Measurements from ENCODE around the gene SLC6A8.

The SLC6A8 gene

DNA sequence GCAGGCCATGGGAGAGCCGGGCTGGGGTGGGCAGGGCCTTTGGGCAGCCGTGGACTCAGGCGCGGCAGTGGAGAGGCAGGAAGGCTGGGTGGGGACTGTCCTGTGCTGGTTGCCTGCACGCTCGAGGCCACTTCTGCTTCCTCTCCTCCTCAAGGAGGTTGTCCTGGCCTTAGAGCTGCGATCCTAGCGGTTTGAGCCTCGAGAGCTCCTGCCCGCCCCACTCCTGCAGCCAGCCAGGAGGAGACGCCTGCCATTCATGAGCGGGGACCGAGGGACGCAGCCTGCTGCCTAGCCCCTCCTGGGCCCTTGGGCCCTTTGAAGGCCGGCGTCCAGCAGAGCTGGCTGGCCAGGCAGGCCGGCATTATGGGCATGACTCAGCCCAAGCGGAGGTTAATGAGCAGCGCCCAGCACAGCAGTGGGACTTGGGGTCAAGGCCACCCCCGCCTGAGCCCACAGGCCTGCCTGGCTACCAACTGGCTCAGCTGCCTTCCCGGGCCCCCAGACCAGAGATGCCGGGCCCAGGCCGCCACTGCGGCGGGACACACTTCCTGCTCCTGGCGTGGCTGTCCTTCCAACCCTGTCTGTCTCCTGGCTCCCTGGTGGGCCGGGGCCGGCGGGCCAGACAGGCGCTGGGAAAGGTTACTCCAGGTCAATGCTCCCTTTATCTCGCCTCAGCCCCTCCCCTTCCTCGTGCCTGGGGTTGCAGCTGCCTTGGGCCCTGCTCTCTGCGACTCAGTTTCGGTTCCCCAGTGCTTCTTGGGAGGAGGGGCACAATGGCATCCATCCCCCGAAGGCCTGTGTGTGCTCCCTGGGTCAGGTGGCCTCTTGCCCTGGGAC lies 38.8 kb downstream of the SLC6A8 start:
- no peak overlapping the region for H2BK12ac ChIP-seq (ENCODE audit: low read length)
- no peak overlapping the region for H2AFZ ChIP-seq (ENCODE audit: low read length)
- no peak overlapping the region for H4K91ac ChIP-seq (ENCODE audit: low read depth, low read length, poor library complexity)
- peak overlapping the region; percentile 33 for H3K4me2 ChIP-seq (ENCODE audit: insufficient read depth, low read length, poor library complexity, severe bottlenecking)
- H4K8ac ChIP-seq (ENCODE audit: low read depth, low read length), result no peak overlapping the region
- H3K27ac ChIP-seq (replicated peaks; ENCODE audit: low read length), result no peak overlapping the region
- H3K9me3 ChIP-seq (replicated peaks in 1 of 2; ENCODE audit: control insufficient read depth in 2 of 2, insufficient read depth in 1 of 2, low read depth in 1 of 2, low read length in 2 of 2), result peaks cover 0 to 2% of the 10 kb centered on the region in 2 donors
- peaks cover 5% of the 10 kb centered on the region for H3K79me1 ChIP-seq (ENCODE audit: low read depth, low read length)
- no peak overlapping the region for H3K14ac ChIP-seq (ENCODE audit: low read length)
- peaks cover 0 to 13% of the 10 kb centered on the region in 2 donors for H3K36me3 ChIP-seq (replicated peaks in 1 of 2; ENCODE audit: control insufficient read depth in 2 of 2, insufficient read depth in 2 of 2, low read length in 2 of 2)
- no peak overlapping the region for H2BK120ac ChIP-seq (ENCODE audit: low read depth, low read length)
- H3K4me3 ChIP-seq (ENCODE audit: low read length in 2 of 2), result peak overlapping the region in 1 of 2 donors; percentile 11
- peaks cover 19 to 21% of the 10 kb centered on the region in 2 donors for H3K4me1 ChIP-seq (ENCODE audit: control insufficient read depth in 2 of 2, insufficient read depth in 1 of 2, low read depth in 1 of 2, low read length in 2 of 2)
- no peak overlapping the region for H2BK5ac ChIP-seq (ENCODE audit: low read length)
- H2AK5ac ChIP-seq (ENCODE audit: low read depth, low read length), result no peak overlapping the region
- no peak overlapping the region for H3K23ac ChIP-seq (ENCODE audit: low read depth, low read length, poor library complexity)
- no peaks in the 10 kb centered on the region for H3K27me3 ChIP-seq (ENCODE audit: control insufficient read depth in 3 of 3, insufficient read depth in 3 of 3, low read depth in 1 of 3, low read length in 3 of 3)
- H3K4ac ChIP-seq (ENCODE audit: low read length), result no peak overlapping the region
- no peak overlapping the region for H2BK15ac ChIP-seq (ENCODE audit: low read length)
- H3K9ac ChIP-seq (ENCODE audit: low read depth, low read length, poor library complexity), result no peak overlapping the region
- H3K18ac ChIP-seq (ENCODE audit: low read length), result peak overlapping the region; percentile 28
- DNase-seq (ENCODE audit: low spot score), result peak; percentile 68
- WGBS, 2 donors (ENCODE audit: extremely low coverage in 2 of 2, insufficient read length in 2 of 2, insufficient replicate concordance in 1 of 2), result no CpG with 5 or more reads among the region's 35 CpGs

DNA sequence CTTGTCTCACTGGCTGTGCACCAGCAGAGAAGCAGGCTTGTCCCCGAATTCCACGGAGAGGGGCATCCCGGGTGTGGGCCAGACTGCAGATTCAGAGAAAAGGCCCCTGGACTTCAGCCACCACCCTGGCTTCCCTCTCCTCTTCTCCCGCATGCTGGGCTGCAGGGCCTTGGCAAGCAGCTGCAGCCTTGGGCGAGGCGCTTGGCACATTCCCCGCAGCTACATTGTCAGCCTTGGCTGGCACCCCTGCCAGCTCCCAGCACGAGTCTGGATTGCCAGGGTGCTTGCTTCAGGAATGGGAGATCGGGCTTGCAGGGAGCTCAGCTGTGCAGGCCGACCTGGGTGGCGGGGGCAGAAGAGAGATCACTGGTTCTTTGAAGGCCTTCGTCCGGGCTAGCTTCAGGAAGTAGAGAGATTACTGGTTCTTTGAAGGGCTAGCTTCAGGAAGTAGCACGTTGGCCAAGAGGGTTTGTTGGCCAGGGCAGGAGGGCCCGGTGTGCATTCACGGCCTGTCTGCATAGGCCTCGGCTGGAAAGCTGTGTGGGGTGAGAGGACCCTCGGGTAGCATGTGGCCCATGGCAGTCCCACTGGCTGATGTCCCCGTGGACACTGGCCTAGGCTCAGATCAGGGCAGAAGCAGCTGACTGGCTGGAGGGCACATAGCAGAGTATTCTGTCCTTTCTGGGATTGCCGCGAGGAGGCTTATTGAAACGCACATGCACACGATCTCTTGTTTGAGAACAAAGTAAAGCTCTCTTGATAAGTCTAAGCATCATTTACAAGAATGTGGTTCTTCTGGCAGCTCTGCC lies 39.6 kb downstream of the SLC6A8 start:
- H3K9ac ChIP-seq (ENCODE audit: low read depth, low read length, poor library complexity), result no peak overlapping the region
- no peak for DNase-seq (ENCODE audit: low spot score)

DNA sequence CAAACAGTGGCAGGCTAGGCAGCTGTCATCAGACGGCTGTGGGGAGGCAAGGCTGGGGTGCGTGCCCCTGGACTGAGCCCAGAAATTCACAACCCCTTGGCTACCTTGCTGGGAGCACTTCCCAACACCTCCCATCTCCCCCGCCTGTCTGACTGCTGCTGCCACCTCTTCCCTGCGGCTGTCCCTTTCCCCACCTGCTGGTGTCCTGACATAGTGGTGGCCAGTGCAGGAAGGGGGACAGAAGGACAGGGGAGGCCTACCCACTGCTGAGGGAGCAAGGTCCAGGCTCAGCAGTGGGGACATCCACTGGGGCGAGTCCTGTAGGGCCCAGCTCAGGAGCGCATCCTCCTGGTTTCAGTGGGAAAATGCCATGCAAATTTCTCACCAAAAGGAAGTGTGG lies 40.4 kb downstream of the SLC6A8 start:
- DNase-seq (ENCODE audit: low spot score), result no peak
- Histone ChIP-seq H2AFZ (ENCODE audit: low read length) (no peak overlapping the region), H3K4me2 (ENCODE audit: insufficient read depth, low read length, poor library complexity, severe bottlenecking) (no peak overlapping the region), H3K36me3 (replicated peaks in 1 of 2; ENCODE audit: control insufficient read depth in 2 of 2, insufficient read depth in 2 of 2, low read length in 2 of 2) (no peaks in the 10 kb centered on the region), H2BK15ac (ENCODE audit: low read length) (no peak overlapping the region), H3K27ac (replicated peaks; ENCODE audit: low read length) (no peak overlapping the region), H3K27me3 (ENCODE audit: control insufficient read depth in 3 of 3, insufficient read depth in 3 of 3, low read depth in 1 of 3, low read length in 3 of 3) (no peaks in the 10 kb centered on the region), H3K4ac (ENCODE audit: low read length) (no peak overlapping the region), H3K4me3 (ENCODE audit: low read length in 2 of 2) (no peak overlapping the region), H3K9me3 (replicated peaks in 1 of 2; ENCODE audit: control insufficient read depth in 2 of 2, insufficient read depth in 1 of 2, low read depth in 1 of 2, low read length in 2 of 2) (peaks cover 0 to 7% of the 10 kb centered on the region in 2 donors), H2BK12ac (ENCODE audit: low read length) (no peak overlapping the region), H2BK120ac (ENCODE audit: low read depth, low read length) (no peak overlapping the region), H3K23ac (ENCODE audit: low read depth, low read length, poor library complexity) (no peak overlapping the region), H3K18ac (ENCODE audit: low read length) (no peak overlapping the region), H3K4me1 (ENCODE audit: control insufficient read depth in 2 of 2, insufficient read depth in 1 of 2, low read depth in 1 of 2, low read length in 2 of 2) (peaks cover 14 to 17% of the 10 kb centered on the region in 2 donors), H4K91ac (ENCODE audit: low read depth, low read length, poor library complexity) (no peak overlapping the region), H4K8ac (ENCODE audit: low read depth, low read length) (no peak overlapping the region), H2AK5ac (ENCODE audit: low read depth, low read length) (no peak overlapping the region), H3K14ac (ENCODE audit: low read length) (no peak overlapping the region), H3K9ac (ENCODE audit: low read depth, low read length, poor library complexity) (no peak overlapping the region), H2BK5ac (ENCODE audit: low read length) (no peak overlapping the region), H3K79me1 (ENCODE audit: low read depth, low read length) (peaks cover under 1% of the 10 kb centered on the region)
- WGBS, 2 donors (ENCODE audit: extremely low coverage in 2 of 2, insufficient read length in 2 of 2, insufficient replicate concordance in 1 of 2), result no CpG with 5 or more reads among the region's 6 CpGs

More for the DNA sequence above, 39.6 kb downstream of the SLC6A8 start:
- Histone ChIP-seq H3K27ac (replicated peaks; ENCODE audit: low read length) (no peak overlapping the region), H3K4ac (ENCODE audit: low read length) (no peak overlapping the region), H3K79me1 (ENCODE audit: low read depth, low read length) (peaks cover 5% of the 10 kb centered on the region), H3K18ac (ENCODE audit: low read length) (peak overlapping the region; percentile 48), H3K4me2 (ENCODE audit: insufficient read depth, low read length, poor library complexity, severe bottlenecking) (no peak overlapping the region), H3K23ac (ENCODE audit: low read depth, low read length, poor library complexity) (peak overlapping the region; percentile 17), H2AK5ac (ENCODE audit: low read depth, low read length) (no peak overlapping the region), H4K91ac (ENCODE audit: low read depth, low read length, poor library complexity) (no peak overlapping the region), H2BK120ac (ENCODE audit: low read depth, low read length) (no peak overlapping the region), H2BK5ac (ENCODE audit: low read length) (no peak overlapping the region), H3K9me3 (replicated peaks in 1 of 2; ENCODE audit: control insufficient read depth in 2 of 2, insufficient read depth in 1 of 2, low read depth in 1 of 2, low read length in 2 of 2) (peaks cover 0 to 7% of the 10 kb centered on the region in 2 donors), H3K36me3 (replicated peaks in 1 of 2; ENCODE audit: control insufficient read depth in 2 of 2, insufficient read depth in 2 of 2, low read length in 2 of 2) (peaks cover 0 to 6% of the 10 kb centered on the region in 2 donors), H2BK15ac (ENCODE audit: low read length) (no peak overlapping the region), H3K4me3 (ENCODE audit: low read length in 2 of 2) (no peak overlapping the region), H3K14ac (ENCODE audit: low read length) (no peak overlapping the region), H3K27me3 (ENCODE audit: control insufficient read depth in 3 of 3, insufficient read depth in 3 of 3, low read depth in 1 of 3, low read length in 3 of 3) (no peaks in the 10 kb centered on the region), H4K8ac (ENCODE audit: low read depth, low read length) (no peak overlapping the region), H3K4me1 (ENCODE audit: control insufficient read depth in 2 of 2, insufficient read depth in 1 of 2, low read depth in 1 of 2, low read length in 2 of 2) (peaks cover 19 to 21% of the 10 kb centered on the region in 2 donors), H2AFZ (ENCODE audit: low read length) (no peak overlapping the region), H2BK12ac (ENCODE audit: low read length) (no peak overlapping the region)
- WGBS, 2 donors (ENCODE audit: extremely low coverage in 2 of 2, insufficient read length in 2 of 2, insufficient replicate concordance in 1 of 2), result no CpG with 5 or more reads among the region's 23 CpGs
